Measurements from ENCODE around the gene RFX2.

GRCh38 chr19:5974721-5975387 lies 135.4 kb downstream of the RFX2 start:
- TF ChIP-seq CTCF (IDR thresholded peaks at IDR 0.05) (no peak), POLR2A (IDR thresholded peaks at IDR 0.05) (no peak)

All from body of pancreas (tissue), 4 donors.